ENCODE measurements around the gene TRNP1.
"Not testable (repeated sequence)": the region's sequence is repeated elsewhere in the genome, so short reads cannot be mapped to it uniquely, and the experiment has no call there.

Gene TRNP1

DNA sequence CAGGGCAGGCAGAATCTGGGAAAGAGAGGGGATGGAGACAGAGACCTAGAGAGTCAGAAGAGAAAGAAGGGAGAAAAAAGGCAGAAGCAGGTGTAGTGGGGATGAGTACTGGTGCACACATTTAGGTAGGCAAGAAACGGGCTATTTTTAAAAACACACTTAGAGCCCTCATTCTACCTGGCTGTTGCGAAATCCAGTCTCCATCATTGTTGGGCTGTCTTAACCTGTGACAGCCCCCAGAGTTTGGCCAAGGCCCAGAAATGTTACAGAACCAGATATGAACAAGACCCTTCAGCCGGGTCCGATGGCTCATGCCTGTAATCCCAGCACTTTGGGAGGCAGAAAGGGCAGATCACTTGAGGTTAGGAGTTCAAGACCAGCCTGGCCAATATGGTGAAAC, 20.7 kb upstream of the TRNP1 start:
- no peak for DNase-seq (ENCODE audit: low spot score)

DNA sequence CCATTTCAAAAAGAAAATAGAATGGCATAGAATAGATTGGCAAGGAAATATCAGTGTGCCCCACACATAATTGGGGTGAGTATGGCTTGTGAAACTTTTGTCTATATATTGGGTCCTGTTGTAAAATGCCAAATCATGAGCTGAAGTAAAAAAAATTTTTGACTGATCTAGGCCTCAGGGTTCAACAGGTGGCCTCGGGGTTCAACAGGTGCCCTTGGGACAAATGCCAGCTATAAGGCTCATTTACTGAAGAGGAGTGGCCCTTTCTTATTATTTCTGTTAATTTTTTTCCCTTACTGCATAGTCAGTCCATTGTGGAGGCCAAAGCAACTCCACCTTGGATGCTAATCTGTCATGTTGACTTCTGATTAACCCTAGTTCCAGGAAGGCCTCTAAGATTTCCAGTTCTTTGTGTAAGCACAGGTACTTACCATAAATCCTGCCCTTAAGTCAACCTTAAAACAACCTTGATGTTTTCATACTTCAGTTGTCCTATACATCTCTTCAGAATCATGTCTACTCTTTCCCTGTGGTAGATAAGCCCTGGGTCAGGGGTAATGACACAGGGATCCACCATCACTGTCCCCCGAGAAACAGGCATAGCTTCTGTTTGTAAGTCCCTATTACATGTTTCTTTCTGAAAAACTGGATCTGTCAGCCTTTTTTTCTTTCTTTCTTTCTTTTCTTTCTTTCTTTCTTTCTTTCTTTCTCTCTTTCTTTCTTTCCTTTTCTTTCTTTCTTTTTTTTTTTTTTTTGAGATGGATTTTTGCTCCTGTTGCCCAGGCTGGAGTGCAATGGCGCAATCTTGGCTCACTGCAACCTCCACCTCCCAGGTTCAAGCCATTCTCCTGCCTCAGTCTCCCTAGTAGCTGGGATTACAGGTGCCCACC, 16.6 kb upstream of the TRNP1 start:
- DNase-seq (ENCODE audit: low spot score): no peak

DNA sequence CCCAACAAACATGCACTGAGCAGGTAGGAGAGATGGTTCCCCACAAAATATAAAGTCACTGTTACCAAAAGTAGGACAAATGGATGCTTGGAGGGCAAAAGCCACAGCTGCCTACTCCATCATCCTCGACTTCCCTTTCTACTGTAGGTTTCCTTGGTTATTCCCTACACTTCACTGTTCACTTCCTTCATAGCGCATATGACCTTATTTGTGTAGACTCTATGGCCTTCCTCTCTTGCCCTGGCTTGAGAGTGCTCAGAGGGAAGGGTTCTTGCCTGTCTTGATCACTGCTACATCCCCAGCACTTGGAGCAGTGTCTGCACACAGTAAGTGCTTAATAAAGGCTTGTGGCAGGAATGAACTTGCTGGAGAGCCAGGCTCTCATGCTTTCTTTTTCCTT, 14.6 kb upstream of the TRNP1 start:
- no peak for DNase-seq (ENCODE audit: low spot score)

DNA sequence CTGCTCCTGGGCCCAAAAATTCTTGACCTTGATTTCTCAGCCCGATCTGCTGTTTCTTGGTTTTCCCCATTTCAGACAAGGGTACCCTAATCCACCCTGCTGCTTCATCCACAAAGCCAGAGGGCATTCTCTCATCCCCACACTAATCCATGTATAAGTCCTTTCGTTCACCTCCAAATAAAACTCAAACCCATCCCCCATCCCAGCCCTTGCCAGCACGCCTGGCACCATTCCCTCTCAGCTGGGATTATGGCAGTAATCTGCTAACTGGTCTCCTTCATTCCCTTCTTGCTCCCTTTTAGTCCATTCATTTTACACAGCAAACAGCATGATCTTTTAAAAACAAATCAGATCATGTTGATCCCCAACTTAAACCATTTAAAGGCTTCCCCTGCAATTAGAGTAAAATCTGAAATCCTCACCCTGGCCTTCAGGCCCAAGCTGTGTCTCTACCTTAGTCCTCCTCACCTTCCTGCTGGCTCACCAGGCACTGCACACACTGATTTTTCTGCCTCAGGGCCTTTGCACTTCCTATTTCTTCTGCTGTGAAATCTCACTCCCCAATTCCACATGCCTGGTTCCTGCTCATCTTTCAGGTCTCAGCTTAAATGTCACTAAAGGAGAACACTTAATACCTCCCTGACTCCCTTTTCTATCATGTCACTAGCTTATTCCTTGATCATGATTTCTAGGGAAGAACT, 12.2 kb upstream of the TRNP1 start:
- no peak for DNase-seq (ENCODE audit: low spot score)

DNA sequence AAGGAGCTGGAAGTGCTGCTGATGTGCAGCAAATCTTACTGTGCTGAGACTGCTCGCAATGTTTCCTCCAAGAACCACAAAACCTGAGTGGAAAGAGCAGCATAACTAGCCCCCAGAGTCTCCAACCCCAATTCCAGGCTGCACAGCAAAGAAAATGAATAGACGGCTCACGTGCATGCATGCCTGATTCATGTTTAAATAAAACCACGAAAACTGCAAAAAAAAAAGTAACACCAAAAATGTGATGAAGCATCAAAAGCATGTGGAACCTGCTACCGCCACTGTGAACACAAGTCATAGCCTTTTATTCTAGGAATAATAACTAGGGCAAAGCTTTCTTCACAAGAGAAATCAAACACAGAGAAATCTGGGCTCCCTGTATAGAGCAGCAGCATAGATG, 9.6 kb upstream of the TRNP1 start:
- DNase-seq (ENCODE audit: low spot score): no peak

DNA sequence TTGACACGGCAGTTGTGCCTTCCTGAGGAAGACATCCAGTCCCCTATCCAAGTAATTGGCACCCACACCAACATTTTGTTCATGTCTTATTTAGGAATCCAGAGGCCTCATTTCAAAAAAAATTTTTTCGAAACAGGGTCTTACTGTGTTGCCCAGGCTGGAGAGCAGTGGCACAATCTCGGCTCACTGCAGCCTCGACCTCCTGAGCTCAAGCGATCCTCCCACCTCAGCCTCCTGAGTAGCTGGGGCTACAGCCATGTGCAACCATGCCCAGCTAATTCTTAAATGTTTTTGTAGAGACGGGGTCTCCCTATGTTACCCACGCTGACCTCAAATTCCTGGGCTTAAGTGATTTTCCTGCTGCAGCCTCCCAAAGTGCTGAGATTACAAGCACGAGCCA, 9.2 kb upstream of the TRNP1 start:
- no peak for DNase-seq (ENCODE audit: low spot score)

DNA sequence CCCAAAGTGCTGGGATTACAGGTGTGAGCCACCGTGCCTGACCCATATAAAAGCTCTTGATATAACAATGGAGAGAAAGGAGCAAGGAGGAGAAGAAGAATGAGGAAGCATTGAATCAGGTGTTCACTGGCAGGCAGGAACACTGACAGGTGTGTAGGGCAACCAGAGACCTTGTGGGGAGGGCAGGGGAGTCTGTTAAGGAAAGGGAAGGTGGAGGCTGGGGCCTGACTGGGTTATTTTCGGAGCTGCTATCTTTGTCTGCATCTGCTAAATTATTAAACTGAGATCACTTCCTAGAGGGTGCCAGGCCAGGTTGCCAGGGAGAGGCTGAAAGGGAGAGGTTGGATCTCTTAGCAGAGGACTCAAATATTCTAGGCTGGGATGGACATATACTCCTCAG, 6.8 kb upstream of the TRNP1 start:
- no peak for DNase-seq (ENCODE audit: low spot score)

DNA sequence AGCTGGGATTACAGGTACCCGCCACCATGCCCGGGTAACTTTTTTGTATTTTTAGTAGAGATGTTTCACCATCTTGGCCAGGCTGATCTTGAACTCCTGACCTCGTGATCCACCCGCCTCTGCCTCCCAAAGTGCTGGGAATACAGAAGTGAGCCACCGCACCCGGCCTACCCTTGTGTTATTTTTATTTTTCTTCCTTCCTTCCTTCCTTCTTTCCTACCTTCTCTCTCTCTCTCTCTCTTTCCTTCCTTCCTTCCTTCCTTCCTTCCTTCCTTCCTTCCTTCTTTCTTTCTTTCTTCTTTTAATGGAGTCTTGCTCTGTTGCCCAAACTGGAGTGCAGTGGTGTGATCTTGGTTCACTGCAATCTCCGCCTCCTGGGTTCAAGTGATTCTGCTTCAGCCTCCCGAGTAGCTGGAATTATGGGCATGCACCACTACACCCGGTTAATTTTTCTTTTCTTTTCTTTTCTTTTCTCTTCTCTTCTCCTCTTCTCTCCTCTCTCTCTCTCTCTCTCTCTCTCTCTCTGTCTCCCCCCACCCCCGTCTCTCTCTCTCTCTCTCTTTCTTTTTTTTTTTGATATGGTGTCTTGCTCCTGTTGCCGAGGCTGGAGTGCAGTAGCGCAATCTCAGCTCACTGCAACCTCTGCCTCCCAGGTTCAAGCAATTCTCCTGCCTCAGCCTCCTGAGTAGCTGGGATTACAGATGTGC, 3.9 kb upstream of the TRNP1 start:
- not testable (repeated sequence) for DNase-seq (ENCODE audit: low spot score)

DNA sequence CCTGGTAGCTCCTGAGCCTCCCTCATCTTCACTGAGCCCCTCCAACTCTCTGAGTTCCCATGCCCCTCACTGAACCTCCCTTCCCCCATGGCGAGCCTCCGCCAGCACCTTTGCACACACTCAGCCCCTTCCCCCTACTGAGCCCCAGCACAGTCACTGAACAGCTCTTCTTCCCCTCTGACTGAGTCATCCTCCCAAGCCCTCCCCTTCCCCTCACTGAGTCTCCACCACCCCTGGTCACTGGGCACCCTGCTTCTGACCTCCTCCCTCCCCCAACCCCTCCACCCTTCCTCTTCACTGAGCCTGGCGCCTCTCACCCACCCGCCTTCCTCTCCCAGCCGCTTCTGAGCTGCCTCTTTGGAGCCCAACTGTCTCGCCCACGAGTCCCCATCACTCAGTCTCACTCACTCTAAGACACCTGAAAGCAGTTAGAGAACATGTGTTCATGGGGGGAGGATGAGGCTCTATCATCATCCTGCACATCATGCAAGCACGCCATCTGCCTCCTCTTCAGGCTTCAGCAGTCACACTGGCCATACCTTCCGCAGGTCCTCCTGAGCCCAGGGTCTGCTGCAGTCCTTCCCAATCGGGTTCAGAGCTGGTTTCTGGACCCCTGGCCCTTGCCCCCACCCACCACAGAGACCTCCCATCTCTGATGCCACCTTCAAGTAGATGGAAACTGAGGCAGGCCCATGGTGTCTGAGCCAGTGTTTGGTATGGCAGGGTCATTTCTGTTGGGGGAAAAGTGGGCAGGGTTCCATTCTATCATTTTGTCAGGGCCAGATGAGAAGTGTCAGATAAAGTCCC, 2.0 kb upstream of the TRNP1 start:
- no peak for DNase-seq (ENCODE audit: low spot score)

DNA sequence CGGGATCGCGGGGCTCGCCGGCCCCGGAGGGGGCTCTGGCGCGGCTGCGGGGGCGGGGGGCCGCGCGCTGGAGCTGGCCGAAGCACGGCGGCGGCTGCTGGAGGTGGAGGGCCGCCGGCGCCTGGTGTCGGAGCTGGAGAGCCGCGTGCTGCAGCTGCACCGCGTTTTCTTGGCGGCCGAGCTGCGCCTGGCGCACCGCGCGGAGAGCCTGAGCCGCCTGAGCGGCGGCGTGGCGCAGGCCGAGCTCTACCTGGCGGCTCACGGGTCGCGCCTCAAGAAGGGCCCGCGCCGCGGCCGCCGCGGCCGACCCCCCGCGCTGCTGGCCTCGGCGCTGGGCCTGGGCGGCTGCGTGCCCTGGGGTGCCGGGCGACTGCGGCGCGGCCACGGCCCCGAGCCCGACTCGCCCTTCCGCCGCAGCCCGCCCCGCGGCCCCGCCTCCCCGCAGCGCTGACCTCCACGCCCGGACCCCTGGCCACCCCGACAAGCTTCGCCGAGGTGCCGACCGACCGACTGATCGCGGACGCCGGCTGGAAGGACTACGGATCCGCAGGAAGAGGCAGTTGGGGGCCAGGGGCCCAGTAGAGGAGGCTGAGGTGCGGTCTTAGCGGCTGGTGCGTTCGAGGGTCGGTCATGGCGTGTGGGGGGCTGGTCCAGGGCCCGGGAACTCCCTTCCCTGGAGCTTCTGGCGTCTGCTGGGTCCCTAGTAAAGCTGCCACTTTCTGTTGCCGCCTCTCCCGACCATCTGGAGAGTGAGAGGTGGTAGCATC, 711 bp downstream of the TRNP1 start:
- no peak for DNase-seq (ENCODE audit: low spot score)

DNA sequence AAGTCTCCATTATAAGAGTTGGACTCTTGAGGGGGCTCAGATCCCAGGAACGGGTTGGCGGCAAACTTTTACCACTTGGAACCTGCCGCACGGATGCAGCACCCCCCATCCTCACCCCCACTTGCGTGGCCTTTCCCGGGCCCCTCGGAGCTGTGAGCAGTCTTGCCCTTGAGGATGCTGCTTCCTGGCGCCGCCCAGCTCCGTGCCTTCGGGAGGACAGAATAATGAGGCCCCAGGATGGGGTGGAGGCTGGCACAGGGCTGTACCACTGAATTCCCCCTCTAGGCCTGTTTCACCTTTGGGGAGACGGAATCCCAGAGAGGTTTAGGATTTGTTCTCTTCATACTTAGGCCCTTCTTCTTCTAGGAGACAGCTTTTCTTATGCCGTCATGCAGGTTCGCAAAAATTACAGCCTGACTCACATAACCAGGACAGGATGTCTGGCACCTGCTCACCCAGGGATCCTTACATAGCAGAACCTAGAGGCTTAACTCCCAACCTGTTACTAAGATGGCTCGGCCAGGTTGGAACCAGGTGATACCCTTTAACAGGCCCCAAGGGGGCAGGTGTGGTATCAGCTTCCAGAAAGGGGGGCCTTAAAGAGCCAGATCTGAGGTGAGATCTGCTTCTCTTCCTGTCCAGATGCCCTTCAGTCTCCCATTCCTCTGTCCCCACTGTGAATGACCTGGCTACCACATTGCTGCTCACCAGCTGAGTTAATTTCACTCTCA, 1.5 kb downstream of the TRNP1 start:
- DNase-seq (ENCODE audit: low spot score): no peak

DNA sequence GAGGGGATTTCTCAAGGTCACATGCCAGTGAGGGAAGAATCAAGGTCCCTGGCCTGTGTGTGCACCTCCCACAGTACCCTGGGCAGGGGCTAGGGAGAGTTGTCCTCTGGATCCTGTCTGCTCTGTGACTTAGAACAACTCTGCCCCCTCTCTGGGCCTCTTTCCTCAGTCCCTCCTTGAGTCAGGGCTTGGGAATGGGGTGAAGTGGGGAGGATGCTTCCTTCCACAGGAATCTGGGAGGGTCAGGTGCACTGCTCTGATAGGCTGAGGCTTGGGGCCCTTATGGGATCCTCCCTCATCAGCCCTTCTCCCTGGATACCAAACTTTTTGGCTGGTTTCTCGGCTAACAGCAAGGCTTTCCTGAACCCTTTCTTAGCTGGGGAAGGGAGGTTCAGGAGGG, 2.5 kb downstream of the TRNP1 start:
- no peak for DNase-seq (ENCODE audit: low spot score)

DNA sequence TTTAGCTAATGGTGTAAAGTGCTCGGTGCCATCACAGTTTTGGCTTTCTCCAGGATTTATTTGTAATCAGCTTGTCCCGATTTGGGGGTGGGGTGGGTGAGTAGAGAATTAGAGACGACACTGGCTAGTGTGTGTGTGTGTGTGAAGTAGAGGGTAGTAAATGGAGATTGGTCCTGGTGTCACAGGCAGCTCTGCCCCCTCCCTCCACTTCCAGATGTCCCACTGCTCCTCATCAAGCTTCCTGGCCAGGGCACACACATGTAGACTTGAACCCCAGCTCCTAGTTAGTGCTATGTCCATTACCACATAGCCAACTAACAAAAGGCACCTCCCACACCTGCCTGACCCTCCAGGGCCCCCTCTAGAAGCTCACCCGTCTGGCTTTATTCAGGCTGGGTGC, 3.2 kb downstream of the TRNP1 start:
- DNase-seq (ENCODE audit: low spot score): no peak

DNA sequence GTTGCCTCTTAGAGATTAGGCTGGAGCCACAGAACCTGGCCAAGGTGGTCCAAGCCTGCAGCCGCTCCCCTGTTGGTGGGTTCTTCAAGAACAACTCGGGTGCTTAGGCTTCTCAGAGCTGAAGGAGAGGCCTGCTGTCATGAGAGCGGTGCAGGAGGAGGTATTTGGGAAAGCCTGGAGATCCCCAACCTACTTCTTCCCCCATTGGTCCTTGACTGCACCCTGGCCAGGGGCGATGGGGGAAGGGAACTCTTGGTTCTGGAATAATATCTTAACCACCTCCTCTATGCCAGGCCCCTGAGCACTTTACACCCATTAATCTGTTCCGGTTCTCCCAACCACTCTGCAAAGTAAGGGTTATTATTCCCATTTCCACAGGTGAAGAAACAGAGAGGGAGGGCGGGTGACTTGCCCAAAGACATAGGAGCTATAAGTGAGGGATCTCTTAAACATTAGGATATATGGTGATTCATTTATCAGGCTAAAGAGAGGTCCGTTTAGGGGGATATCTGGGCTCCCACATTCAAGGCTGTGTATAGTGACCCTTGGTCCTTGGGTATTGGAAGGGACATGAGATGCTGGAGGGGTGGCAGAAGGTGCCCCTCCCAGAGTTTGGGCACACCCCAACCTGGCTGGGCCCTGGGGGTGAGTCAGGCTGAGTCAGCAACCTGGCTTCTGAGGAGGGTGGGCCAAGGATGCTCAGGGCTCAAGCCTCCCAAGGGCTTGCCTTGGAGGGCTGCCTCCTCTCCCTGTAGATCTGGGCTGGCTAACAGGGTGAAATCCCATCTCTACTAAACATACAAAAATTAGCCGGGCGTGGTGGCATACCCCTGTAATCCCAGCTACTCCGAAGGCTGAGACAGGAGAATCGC, 5.2 kb downstream of the TRNP1 start:
- DNase-seq (ENCODE audit: low spot score): no peak

DNA sequence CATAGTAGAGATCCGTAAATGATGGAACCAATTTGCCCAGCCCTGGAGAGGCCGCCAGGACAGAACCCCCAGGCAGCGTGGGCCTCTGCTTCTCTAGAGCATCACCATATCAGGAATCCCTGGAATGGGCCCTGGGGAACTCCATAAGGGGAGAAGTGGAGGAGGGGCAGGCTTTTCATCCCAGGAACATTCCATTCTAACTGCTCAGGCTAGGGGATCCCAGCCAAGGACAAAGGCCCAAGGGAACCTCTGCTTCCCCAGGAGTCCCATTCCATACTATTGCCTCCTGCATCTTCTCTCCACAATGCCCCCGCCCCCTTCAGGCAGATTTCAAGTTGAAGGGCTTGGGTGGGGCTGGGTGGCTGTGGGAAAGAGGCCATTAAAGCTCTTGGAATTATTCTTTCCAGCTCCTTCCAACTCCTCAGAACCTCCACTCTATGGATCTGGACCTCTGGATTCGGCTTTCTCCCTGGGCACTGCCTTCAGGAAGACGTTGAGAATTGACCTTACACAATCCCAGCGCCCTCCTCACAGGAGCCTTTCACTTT, 6.0 kb downstream of the TRNP1 start:
- no peak for DNase-seq (ENCODE audit: low spot score)

DNA sequence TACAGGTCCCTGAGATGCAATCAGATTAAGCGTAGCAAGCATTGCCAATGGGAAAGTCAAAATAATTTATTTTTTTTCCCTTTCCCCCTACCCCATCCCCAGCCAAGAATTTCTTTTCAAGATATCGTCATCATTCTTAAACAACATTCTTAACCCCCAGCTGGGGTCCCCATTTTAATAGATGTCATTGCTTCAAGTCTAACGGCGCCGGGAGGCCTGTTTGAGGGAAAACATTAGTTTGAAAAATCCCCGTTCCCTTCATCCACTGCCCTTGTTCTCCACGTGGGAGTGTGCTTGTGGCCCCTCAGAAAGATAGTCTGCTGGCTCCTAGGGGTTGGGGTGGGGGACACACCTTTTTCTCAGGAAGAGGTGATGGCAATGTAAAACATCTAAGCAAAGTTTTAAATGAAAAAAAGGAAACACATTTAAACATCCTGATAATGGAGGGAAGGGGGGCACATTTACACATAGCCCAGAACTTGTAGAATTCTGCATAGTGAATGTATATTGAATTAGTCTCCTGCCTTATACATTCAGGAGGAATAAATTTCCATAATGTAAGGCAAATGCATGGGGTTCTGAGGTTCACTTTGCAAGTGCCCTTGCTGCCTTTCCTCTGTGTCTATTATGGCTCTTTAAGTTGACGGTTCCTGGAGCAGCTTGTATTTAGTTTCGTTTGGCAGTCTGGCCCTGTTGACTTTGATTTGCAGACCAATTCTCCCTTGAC, 6.8 kb downstream of the TRNP1 start:
- no peak for DNase-seq (ENCODE audit: low spot score)

DNA sequence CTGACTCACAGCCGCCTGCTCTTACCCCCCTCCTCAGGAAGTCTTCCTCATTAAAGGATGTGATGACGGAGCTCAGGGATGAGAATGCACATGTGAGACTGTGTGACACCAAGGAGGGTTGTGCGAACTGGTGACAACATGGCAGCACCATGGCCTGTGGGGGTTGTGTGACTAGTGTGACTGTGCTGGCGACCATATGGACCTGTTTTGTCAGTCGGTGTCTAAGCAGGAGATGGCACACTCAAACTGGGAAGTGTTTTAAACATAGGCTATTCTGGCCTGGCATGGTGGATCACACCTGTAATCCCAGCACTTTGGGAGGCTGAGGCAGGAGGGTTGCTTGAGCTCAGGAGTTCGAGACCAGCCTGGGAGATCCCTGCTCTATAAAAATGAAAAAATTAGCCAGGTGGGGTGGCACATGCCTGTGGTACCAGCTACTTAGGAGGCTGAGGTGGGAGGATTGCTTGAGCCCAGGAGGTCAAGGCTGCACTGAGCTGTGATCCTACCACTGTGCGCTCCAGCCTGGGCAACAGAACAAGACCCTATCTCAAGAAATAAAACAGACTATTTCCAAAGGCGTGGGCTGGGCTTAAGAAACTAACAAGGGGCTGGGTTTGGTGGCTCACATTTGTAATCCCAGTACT, 7.4 kb downstream of the TRNP1 start:
- no peak for DNase-seq (ENCODE audit: low spot score)

All from CD4-positive, alpha-beta T cell treated with Interleukin-2 at 100 ng/mL for 4 hours (primary cell).